Mesendoderm (in vitro differentiated cells): ENCODE results near the gene ZNRF1.

Experiments
- DNase-seq: peaks from one replicate; pipeline ENCODE4 v3.0.0; 2013
- H2AK5ac ChIP-seq: 2 replicates; pipeline ENCODE4 v1.6.1; 2013; ENCODE audit warnings: low read length, inconsistent platforms
- H2BK120ac ChIP-seq: 2 replicates; pipeline ENCODE4 v1.6.1; 2013; ENCODE audit warnings: low read depth, mild to moderate bottlenecking, low read length, moderate library complexity, mixed read lengths
- H2BK15ac ChIP-seq: replicated peaks from 2 replicates; pipeline ENCODE4 v1.6.1; 2013; ENCODE audit warnings: low read depth, mild to moderate bottlenecking, moderate library complexity
- H2BK5ac ChIP-seq: 2 replicates; pipeline ENCODE4 v1.6.1; 2013; ENCODE audit warnings: low read length, inconsistent platforms
- H3K18ac ChIP-seq: 2 replicates; pipeline ENCODE4 v1.6.1; 2013; ENCODE audit warnings: mild to moderate bottlenecking, low read length, mixed read lengths
- H3K23ac ChIP-seq: one replicate; pipeline ENCODE4 v1.6.1; 2013; ENCODE audit warnings: low read length
- H3K27ac ChIP-seq: 2 replicates; pipeline ENCODE4 v1.5.1; 2013; ENCODE audit warnings: low read depth, mild to moderate bottlenecking, inconsistent platforms, low read length, moderate library complexity
- H3K27me3 ChIP-seq: 2 replicates; pipeline ENCODE4 v1.6.1; 2013; ENCODE audit warnings: low read length, control low read depth, mild to moderate bottlenecking, inconsistent platforms; ENCODE audit not compliant: insufficient read depth, poor library complexity
- H3K36me3 ChIP-seq: 2 replicates; pipeline ENCODE4 v1.6.1; 2013; ENCODE audit warnings: low read length, inconsistent platforms; ENCODE audit not compliant: control insufficient read depth, insufficient read depth
- H3K4ac ChIP-seq: one replicate; pipeline ENCODE4 v1.6.1; 2013; ENCODE audit warnings: low read depth, mild to moderate bottlenecking, low read length, moderate library complexity
- H3K4me1 ChIP-seq: 2 replicates; pipeline ENCODE4 v1.6.1; 2013; ENCODE audit warnings: low read depth, low read length, inconsistent platforms; ENCODE audit not compliant: control insufficient read depth
- H3K4me2 ChIP-seq: 2 replicates; pipeline ENCODE4 v1.6.1; 2013; ENCODE audit warnings: low read length
- H3K4me3 ChIP-seq: 2 replicates; pipeline ENCODE4 v1.5.1; 2013; ENCODE audit warnings: mild to moderate bottlenecking, low read length
- H3K56ac ChIP-seq: one replicate; pipeline ENCODE4 v1.6.1; 2013; ENCODE audit warnings: low read length
- H3K79me1 ChIP-seq: 2 replicates; pipeline ENCODE4 v1.6.1; 2013; ENCODE audit warnings: low read length, inconsistent platforms
- H3K79me2 ChIP-seq: 2 replicates; pipeline ENCODE4 v1.6.1; 2013; ENCODE audit warnings: mild to moderate bottlenecking, low read length; ENCODE audit not compliant: control insufficient read depth, insufficient read depth
- H3K9ac ChIP-seq: 2 replicates; pipeline ENCODE4 v1.6.1; 2013; ENCODE audit warnings: low read length, inconsistent platforms
- H4K5ac ChIP-seq: one replicate; pipeline ENCODE4 v1.6.1; 2013; ENCODE audit warnings: low read length
- H4K8ac ChIP-seq: one replicate; pipeline ENCODE4 v1.6.1; 2013; ENCODE audit warnings: low read depth, mild to moderate bottlenecking, control low read depth, low read length, moderate library complexity
- WGBS: extraction: QIAGEN DNeasy Blood & Tissue Kit; methylation state at CpG from one replicate; pipeline ENCODE4 v1.1.7; 2013; ENCODE audit warnings: low lambda C conversion rate, missing lambda C conversion rate; ENCODE audit not compliant: insufficient coverage; ENCODE audit errors: extremely low coverage; 5-methylcytosine and 5-hydroxymethylcytosine counted together

ZNRF1 gene

GRCh38 chr16:75095204-75095621 is 96.4 kb downstream of the ZNRF1 start:
- Histone ChIP-seq H3K4me3 (no peak overlapping the region), H3K79me1 (peaks cover 9% of the 10 kb centered on the region), H2AK5ac (no peak overlapping the region), H3K23ac (no peak overlapping the region), H4K5ac (no peak overlapping the region), H3K4me1 (peaks cover 8% of the 10 kb centered on the region), H2BK5ac (no peak overlapping the region), H3K27ac (no peak overlapping the region), H3K36me3 (no peaks in the 10 kb centered on the region), H3K18ac (no peak overlapping the region), H3K56ac (no peak overlapping the region), H3K4ac (no peak overlapping the region), H4K8ac (no peak overlapping the region), H3K27me3 (no peaks in the 10 kb centered on the region), H3K9ac (no peak overlapping the region), H3K79me2 (peaks cover 4% of the 10 kb centered on the region), H2BK120ac (no peak overlapping the region), H2BK15ac (no peak overlapping the region), H3K4me2 (no peak overlapping the region)
- WGBS: no CpG with 5 or more reads among the region's 14 CpGs
- no peak for DNase-seq

- Histone ChIP-seq H3K4me2 (no peak overlapping the region), H4K5ac (no peak overlapping the region), H3K79me1 (peaks cover 8% of the 10 kb centered on the region), H2AK5ac (no peak overlapping the region), H3K4me3 (no peak overlapping the region), H4K8ac (no peak overlapping the region), H3K36me3 (no peaks in the 10 kb centered on the region), H3K9ac (no peak overlapping the region), H3K4ac (no peak overlapping the region), H2BK120ac (no peak overlapping the region), H2BK15ac (no peak overlapping the region), H3K27me3 (no peaks in the 10 kb centered on the region), H3K23ac (no peak overlapping the region), H3K56ac (no peak overlapping the region), H3K4me1 (peaks cover 8% of the 10 kb centered on the region), H3K18ac (no peak overlapping the region), H2BK5ac (no peak overlapping the region), H3K27ac (no peak overlapping the region), H3K79me2 (no peaks in the 10 kb centered on the region)
- peak; percentile 90 for DNase-seq
- no CpG with 5 or more reads among the region's 6 CpGs for WGBS
These were observed 97.8 kb downstream of the ZNRF1 start for GRCh38 chr16:75096656-75097055.

- H3K4me1 ChIP-seq: peaks cover 8% of the 10 kb centered on the region
- H3K79me1 ChIP-seq: peaks cover 8% of the 10 kb centered on the region
- H3K9ac ChIP-seq: no peak overlapping the region
- H2BK15ac ChIP-seq: no peak overlapping the region
- H3K4me3 ChIP-seq: no peak overlapping the region
- no CpG with 5 or more reads among the region's 10 CpGs for WGBS
- no peak overlapping the region for H3K4me2 ChIP-seq
- no peak overlapping the region for H4K8ac ChIP-seq
- no peak overlapping the region for H3K56ac ChIP-seq
- H3K27ac ChIP-seq: no peak overlapping the region
- no peak overlapping the region for H3K4ac ChIP-seq
- H2BK120ac ChIP-seq: no peak overlapping the region
- H4K5ac ChIP-seq: no peak overlapping the region
- H2BK5ac ChIP-seq: no peak overlapping the region
- no peaks in the 10 kb centered on the region for H3K36me3 ChIP-seq
- H2AK5ac ChIP-seq: no peak overlapping the region
- H3K23ac ChIP-seq: no peak overlapping the region
- DNase-seq: no peak
- H3K18ac ChIP-seq: no peak overlapping the region
- H3K79me2 ChIP-seq: no peaks in the 10 kb centered on the region
- H3K27me3 ChIP-seq: no peaks in the 10 kb centered on the region
These were observed 98.5 kb downstream of the ZNRF1 start for GRCh38 chr16:75097191-75097761.

GRCh38 chr16:75097941-75098901 is 99.4 kb downstream of the ZNRF1 start:
- no peak overlapping the region for H2AK5ac ChIP-seq
- H2BK120ac ChIP-seq: no peak overlapping the region
- H3K4me1 ChIP-seq: peaks cover 8% of the 10 kb centered on the region
- no peak overlapping the region for H3K27ac ChIP-seq
- H3K4ac ChIP-seq: no peak overlapping the region
- H3K4me3 ChIP-seq: no peak overlapping the region
- H3K36me3 ChIP-seq: no peaks in the 10 kb centered on the region
- H3K79me1 ChIP-seq: peaks cover 8% of the 10 kb centered on the region
- H3K27me3 ChIP-seq: no peaks in the 10 kb centered on the region
- no peak overlapping the region for H3K9ac ChIP-seq
- H3K23ac ChIP-seq: no peak overlapping the region
- no peak overlapping the region for H4K5ac ChIP-seq
- no CpG with 5 or more reads among the region's 15 CpGs for WGBS
- no peak overlapping the region for H3K18ac ChIP-seq
- H2BK15ac ChIP-seq: no peak overlapping the region
- H3K4me2 ChIP-seq: no peak overlapping the region
- no peak for DNase-seq
- no peak overlapping the region for H4K8ac ChIP-seq
- no peak overlapping the region for H2BK5ac ChIP-seq
- no peak overlapping the region for H3K56ac ChIP-seq
- H3K79me2 ChIP-seq: no peaks in the 10 kb centered on the region

- no CpG with 5 or more reads among the region's 8 CpGs for WGBS
- Histone ChIP-seq H2BK120ac (no peak overlapping the region), H3K4me1 (peaks cover 8% of the 10 kb centered on the region), H2AK5ac (no peak overlapping the region), H3K27me3 (no peaks in the 10 kb centered on the region), H3K27ac (no peak overlapping the region), H3K4me3 (no peak overlapping the region), H3K79me1 (peaks cover 9% of the 10 kb centered on the region), H2BK15ac (no peak overlapping the region), H3K36me3 (no peaks in the 10 kb centered on the region), H4K8ac (no peak overlapping the region), H3K23ac (no peak overlapping the region), H3K56ac (no peak overlapping the region), H2BK5ac (no peak overlapping the region), H3K18ac (no peak overlapping the region), H3K79me2 (no peaks in the 10 kb centered on the region), H4K5ac (no peak overlapping the region), H3K4me2 (no peak overlapping the region), H3K9ac (no peak overlapping the region), H3K4ac (no peak overlapping the region)
- DNase-seq: no peak
These were observed 100.3 kb downstream of the ZNRF1 start for GRCh38 chr16:75099075-75099667.
